Stimulated activated CD8-positive, alpha-beta memory T cell treated with anti-CD3 and anti-CD28 coated beads, Interleukin-4, amount 100 ng/mL, for 48 hours (primary cell): Measurements from ENCODE around the gene TRIM43B.
"Not testable (repeated sequence)": the region's sequence is repeated elsewhere in the genome, so short reads cannot be mapped to it uniquely, and the experiment has no call there.

ENCODE experiments used
- DNase-seq: peaks from one replicate; pipeline ENCODE4 v3.0.0-alpha.2; 2020

TRIM43B gene

GRCh38 chr2:95484654-95485053 is at the start of gene TRIM43B:
Gene TRIM43B, minus strand, starts transcription at chr2:95484754. Its CDS starts 2,040 bp downstream, at chr2:95482714.
- not testable (repeated sequence) for DNase-seq

- no peak for DNase-seq
Measured at GRCh38 chr2:95531254-95531771, 46.8 kb upstream of the TRIM43B start.

- DNase-seq: peak; percentile 56
Measured at GRCh38 chr2:95530734-95531133, 46.2 kb upstream of the TRIM43B start.

- DNase-seq: peak; percentile 75
Measured at GRCh38 chr2:95526360-95527341, 42.1 kb upstream of the TRIM43B start.

GRCh38 chr2:95525294-95526035 is 40.9 kb upstream of the TRIM43B start:
- no peak for DNase-seq

GRCh38 chr2:95524195-95524594 is 39.6 kb upstream of the TRIM43B start:
- DNase-seq: no peak

- no peak for DNase-seq
Measured at GRCh38 chr2:95514718-95515117, 30.2 kb upstream of the TRIM43B start.

- not testable (repeated sequence) for DNase-seq
Measured at GRCh38 chr2:95514226-95514625, 29.7 kb upstream of the TRIM43B start.

GRCh38 chr2:95509408-95509807 is 24.9 kb upstream of the TRIM43B start:
- DNase-seq: no peak

GRCh38 chr2:95505222-95505621 is 20.7 kb upstream of the TRIM43B start:
- no peak for DNase-seq

GRCh38 chr2:95500854-95501253 is 16.3 kb upstream of the TRIM43B start:
- DNase-seq: no peak

- not testable (repeated sequence) for DNase-seq
Measured at GRCh38 chr2:95492076-95492475, 7.5 kb upstream of the TRIM43B start.

- DNase-seq: not testable (repeated sequence)
Measured at GRCh38 chr2:95475025-95475424, 9.5 kb downstream of the TRIM43B start.

- not testable (repeated sequence) for DNase-seq
Measured at GRCh38 chr2:95467984-95468383, 16.6 kb downstream of the TRIM43B start.

GRCh38 chr2:95466572-95466971 is 18.0 kb downstream of the TRIM43B start:
- DNase-seq: not testable (repeated sequence)

GRCh38 chr2:95463292-95463691 is 21.3 kb downstream of the TRIM43B start:
- not testable (repeated sequence) for DNase-seq

- not testable (repeated sequence) for DNase-seq
Measured at GRCh38 chr2:95445317-95445716, 39.2 kb downstream of the TRIM43B start.

- DNase-seq: not testable (repeated sequence)
Measured at GRCh38 chr2:95442474-95443099, 42.0 kb downstream of the TRIM43B start.

- DNase-seq: not testable (repeated sequence)
Measured at GRCh38 chr2:95435872-95436209, 48.7 kb downstream of the TRIM43B start.

GRCh38 chr2:95435162-95435871 is 49.2 kb downstream of the TRIM43B start:
- not testable (repeated sequence) for DNase-seq

- DNase-seq: not testable (repeated sequence)
Measured at GRCh38 chr2:95434507-95435076, 50.0 kb downstream of the TRIM43B start.

GRCh38 chr2:95433973-95434372 is 50.6 kb downstream of the TRIM43B start:
- not testable (repeated sequence) for DNase-seq
